ENCODE measurements around the gene PCBP3.

The PCBP3 gene

GRCh38 chr21:45943630-45944540 lies 300.4 kb downstream of the PCBP3 start:
- no peak for DNase-seq (ENCODE audit: low read depth)
- TF ChIP-seq CTCF (conservative IDR thresholded peaks at IDR 0.05; ENCODE audit: control insufficient read depth, insufficient read depth, low read depth, low read length): no peak
- no peak overlapping the region for H3K4me3 ChIP-seq (ENCODE audit: control insufficient read depth, low read depth, low read length)

DNA sequence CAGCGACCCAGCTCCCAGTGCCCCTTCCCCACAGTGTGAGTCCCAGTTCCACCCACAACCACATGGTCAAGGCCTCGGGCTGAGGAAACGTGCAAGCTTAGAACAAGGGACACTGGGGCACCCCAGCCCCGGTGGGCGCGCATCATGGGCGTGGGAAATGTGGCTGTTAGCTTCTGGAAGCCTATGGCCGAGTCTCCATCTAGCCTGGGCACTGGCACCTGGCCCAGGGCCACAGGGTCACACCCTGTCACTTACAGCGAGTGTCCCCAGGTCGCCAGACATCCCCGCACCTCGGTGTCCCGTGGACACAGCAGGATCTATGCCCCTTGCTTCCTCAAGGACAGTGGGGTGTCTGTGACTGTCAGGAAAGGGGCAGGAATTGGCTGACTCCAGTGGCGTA lies 301.1 kb downstream of the PCBP3 start:
- no peak for DNase-seq (ENCODE audit: low read depth)
- TF ChIP-seq CTCF (conservative IDR thresholded peaks at IDR 0.05; ENCODE audit: control insufficient read depth, insufficient read depth, low read depth, low read length): no peak
- H3K4me3 ChIP-seq (ENCODE audit: control insufficient read depth, low read depth, low read length): no peak overlapping the region

- no peak overlapping the region for H3K4me3 ChIP-seq (ENCODE audit: control insufficient read depth, low read depth, low read length)
- no peak for TF ChIP-seq CTCF (conservative IDR thresholded peaks at IDR 0.05; ENCODE audit: control insufficient read depth, insufficient read depth, low read depth, low read length)
- DNase-seq (ENCODE audit: low read depth): no peak
These were observed 301.7 kb downstream of the PCBP3 start for GRCh38 chr21:45945066-45945867.

GRCh38 chr21:45945868-45946210 lies 302.3 kb downstream of the PCBP3 start:
- H3K4me3 ChIP-seq (ENCODE audit: control insufficient read depth, low read depth, low read length): no peak overlapping the region
- TF ChIP-seq CTCF (conservative IDR thresholded peaks at IDR 0.05; ENCODE audit: control insufficient read depth, insufficient read depth, low read depth, low read length): no peak
- no peak for DNase-seq (ENCODE audit: low read depth)

DNA sequence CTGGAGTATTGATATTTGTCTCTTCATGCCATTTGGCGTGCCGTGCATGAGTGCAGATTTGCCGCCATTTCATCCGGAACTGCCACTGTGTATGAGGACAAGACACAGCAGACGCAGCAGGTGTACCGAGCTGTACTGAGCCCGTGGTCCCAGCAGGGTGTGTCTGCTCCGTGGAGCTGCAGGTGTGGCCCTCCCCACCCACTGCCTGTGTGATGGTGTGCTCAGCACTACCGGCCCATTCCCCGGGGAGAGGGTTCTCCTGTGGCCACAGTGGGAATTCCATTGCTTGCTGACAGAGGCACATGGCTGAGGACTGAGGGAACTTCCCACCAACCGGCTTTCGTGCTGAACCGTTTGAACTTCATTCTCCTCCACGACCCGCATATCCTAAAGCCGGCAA lies 303.8 kb downstream of the PCBP3 start:
- TF ChIP-seq CTCF (conservative IDR thresholded peaks at IDR 0.05; ENCODE audit: control insufficient read depth, insufficient read depth, low read depth, low read length): no peak
- H3K4me3 ChIP-seq (ENCODE audit: control insufficient read depth, low read depth, low read length): no peak overlapping the region
- no peak for DNase-seq (ENCODE audit: low read depth)

DNA sequence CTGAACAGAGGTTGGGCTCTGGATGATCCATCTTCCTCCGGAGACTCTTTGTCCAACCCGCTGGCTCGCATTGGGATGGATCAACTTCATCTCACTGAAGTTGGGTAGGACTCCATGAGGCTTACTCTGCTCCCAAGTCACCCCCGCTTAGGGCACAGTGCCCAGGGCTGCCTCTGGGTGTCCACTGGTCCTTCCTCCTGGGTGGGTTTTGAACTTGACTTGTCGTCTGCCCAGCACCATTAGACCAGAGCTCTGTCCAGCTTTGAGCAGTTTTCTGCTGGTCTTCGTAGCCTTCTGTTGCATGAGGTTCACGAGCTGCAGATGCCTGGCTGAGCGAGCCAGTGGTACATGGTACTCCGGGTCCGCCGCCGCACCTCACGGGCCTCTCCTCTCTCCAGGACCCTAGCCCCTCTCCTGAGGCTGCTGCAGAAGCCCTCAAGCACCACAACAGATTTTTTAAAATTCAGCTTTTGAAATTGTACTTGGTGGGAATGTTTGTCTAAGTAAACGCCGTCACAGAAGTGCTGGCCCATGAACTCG lies 304.3 kb downstream of the PCBP3 start:
- TF ChIP-seq CTCF (conservative IDR thresholded peaks at IDR 0.05; ENCODE audit: control insufficient read depth, insufficient read depth, low read depth, low read length): no peak
- DNase-seq (ENCODE audit: low read depth): no peak
- H3K4me3 ChIP-seq (ENCODE audit: control insufficient read depth, low read depth, low read length): no peak overlapping the region
